ENCODE data around the gene PAQR5. TPM values are rescaled to one million over a fixed set of nuclear protein-coding genes. Genes with fewer than 3 reads are reported as not detected.

PAQR5 gene
- total and polyA plus RNA-seq, 4 donors, result 0.19 to 1.1 (median 0.53) TPM

- TF ChIP-seq CTCF (IDR thresholded peaks at IDR 0.05; ENCODE audit: low read depth, low read length, missing input control), result no peak
These were observed 4.8 kb downstream of the PAQR5 start (continued) for GRCh38 chr15:69303337-69304181.

GRCh38 chr15:69304182-69304545, 5.5 kb downstream of the PAQR5 start:
- 72% methylated on average over 5 of the region's 5 CpGs for WGBS
- H3K9me3 ChIP-seq (ENCODE audit: control insufficient read depth in 4 of 4, low read length in 3 of 4), result no peaks in the 10 kb centered on the region
- TF ChIP-seq REST (IDR thresholded peaks at IDR 0.05) (no peak), ZBTB33 (IDR thresholded peaks at IDR 0.05) (no peak), FOXA2 (IDR thresholded peaks at IDR 0.05) (no peak), SP1 (IDR thresholded peaks at IDR 0.05) (no peak), FOXA1 (IDR thresholded peaks at IDR 0.05) (no peak), EGR1 (IDR thresholded peaks at IDR 0.05; ENCODE audit: low read depth in 2 of 2) (no peak), JUND (IDR thresholded peaks at IDR 0.05) (no peak), RXRA (IDR thresholded peaks at IDR 0.05) (no peak), TAF1 (conservative IDR thresholded peaks at IDR 0.05) (no peak), RAD21 (IDR thresholded peaks at IDR 0.05) (no peak), YY1 (IDR thresholded peaks at IDR 0.05) (no peak), MAX (IDR thresholded peaks at IDR 0.05) (no peak)
- no peak for DNase-seq (ENCODE audit: low spot score)
- no peak overlapping the region for H3K4me3 ChIP-seq (ENCODE audit: low read depth in 1 of 3, low read length in 3 of 3)
- H3K9ac ChIP-seq (ENCODE audit: low read depth in 1 of 2, low read length in 2 of 2), result no peak overlapping the region
- no peaks in the 10 kb centered on the region for H3K36me3 ChIP-seq (ENCODE audit: control insufficient read depth in 4 of 4, insufficient read depth in 3 of 4, low read depth in 1 of 4, low read length in 3 of 4)
- peaks cover 0 to 10% (median under 1%) of the 10 kb centered on the region in 4 donors for H3K4me1 ChIP-seq (ENCODE audit: control insufficient read depth in 4 of 4, insufficient read depth in 4 of 4, low read length in 3 of 4)
- peaks cover 0 to 4% (median 1%) of the 10 kb centered on the region in 4 donors for H3K27me3 ChIP-seq (ENCODE audit: control insufficient read depth in 4 of 4, insufficient read depth in 4 of 4, low read length in 3 of 4)
- no peak overlapping the region for H3K27ac ChIP-seq (ENCODE audit: low read depth in 1 of 2, low read length in 2 of 2)

All from liver (tissue), 9 donors.